Measurements from ENCODE around the gene OGDHL.
"Not testable (repeated sequence)": the region's sequence is repeated elsewhere in the genome, so short reads cannot be mapped to it uniquely, and the experiment has no call there.

OGDHL gene

DNA sequence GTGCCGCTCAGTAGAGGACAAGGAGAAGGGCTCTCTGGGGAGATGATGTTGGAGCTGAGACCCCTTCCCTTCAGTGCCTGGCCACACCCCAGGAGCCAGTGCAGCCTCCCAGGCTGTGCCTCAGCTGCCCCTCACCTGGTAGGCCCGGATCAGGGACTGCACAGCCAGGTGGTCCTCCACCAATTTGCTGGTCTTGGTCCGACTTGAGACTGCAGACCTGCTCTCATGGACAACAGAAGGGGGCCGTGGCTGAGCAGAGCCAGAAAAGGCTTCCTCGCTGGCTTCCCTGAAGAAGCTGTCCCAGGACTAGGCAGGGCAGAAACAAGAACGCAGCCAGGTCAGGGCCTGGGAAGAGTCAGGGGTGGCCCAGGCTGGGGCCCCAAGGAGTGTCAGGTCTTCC lies 5.5 kb downstream of the OGDHL start:
- Histone ChIP-seq H3K4me3 (ENCODE audit: low read length) (no peak overlapping the region), H3K27me3 (ENCODE audit: insufficient read depth, low read length) (peaks cover 7% of the 10 kb centered on the region), H3K36me3 (ENCODE audit: insufficient read depth, low read length) (peaks cover 6% of the 10 kb centered on the region; the same call in 1 of the 2 replicates), H3K27ac (ENCODE audit: low read depth, low read length) (no peak overlapping the region), H3K9ac (ENCODE audit: low read depth, low read length) (no peak overlapping the region), H3K4me1 (ENCODE audit: insufficient read depth, low read length) (no peaks in the 10 kb centered on the region), H3K9me3 (ENCODE audit: insufficient read depth, low read depth, low read length) (no peaks in the 10 kb centered on the region)
- 95% methylated on average over 6 of the region's 6 CpGs for WGBS

- Histone ChIP-seq H3K36me3 (ENCODE audit: insufficient read depth, low read length) (peaks cover 6% of the 10 kb centered on the region; the same call in 1 of the 2 replicates), H3K27ac (ENCODE audit: low read depth, low read length) (no peak overlapping the region), H3K9me3 (ENCODE audit: insufficient read depth, low read depth, low read length) (no peaks in the 10 kb centered on the region), H3K27me3 (ENCODE audit: insufficient read depth, low read length) (peaks cover under 1% of the 10 kb centered on the region; the same call in 1 of the 2 replicates), H3K4me3 (ENCODE audit: low read length) (no peak overlapping the region), H3K9ac (ENCODE audit: low read depth, low read length) (no peak overlapping the region), H3K4me1 (ENCODE audit: insufficient read depth, low read length) (no peaks in the 10 kb centered on the region)
- 94% methylated on average over 3 of the region's 3 CpGs for WGBS
Measured at GRCh38 chr10:49756031-49756430, 6.1 kb downstream of the OGDHL start.

DNA sequence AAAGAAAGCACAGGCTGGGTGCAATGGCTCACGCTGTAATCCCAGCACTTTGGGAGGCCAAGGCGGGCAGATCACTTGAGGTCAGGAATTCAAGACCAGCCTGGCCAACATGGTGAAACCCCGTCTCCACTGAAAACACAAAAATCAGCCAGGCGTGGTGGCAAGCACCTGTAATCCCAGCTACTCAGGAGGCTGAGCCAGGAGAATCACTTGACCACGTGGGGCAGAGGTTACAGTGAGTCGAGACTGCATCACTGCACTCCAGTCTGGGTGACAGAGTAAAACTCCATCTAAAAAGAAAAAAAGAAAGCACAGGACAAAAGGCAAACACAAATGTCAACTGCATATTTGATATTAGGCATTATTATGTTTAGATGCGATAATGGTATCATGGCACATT lies 7.2 kb downstream of the OGDHL start:
- H3K27me3 ChIP-seq (ENCODE audit: insufficient read depth, low read length); H3K36me3 ChIP-seq (ENCODE audit: insufficient read depth, low read length); H3K27ac ChIP-seq (ENCODE audit: low read depth, low read length); H3K9ac ChIP-seq (ENCODE audit: low read depth, low read length); H3K9me3 ChIP-seq (ENCODE audit: insufficient read depth, low read depth, low read length); H3K4me1 ChIP-seq (ENCODE audit: insufficient read depth, low read length); H3K4me3 ChIP-seq (ENCODE audit: low read length): not testable (repeated sequence)
- 90% methylated on average over 7 of the region's 7 CpGs for WGBS

DNA sequence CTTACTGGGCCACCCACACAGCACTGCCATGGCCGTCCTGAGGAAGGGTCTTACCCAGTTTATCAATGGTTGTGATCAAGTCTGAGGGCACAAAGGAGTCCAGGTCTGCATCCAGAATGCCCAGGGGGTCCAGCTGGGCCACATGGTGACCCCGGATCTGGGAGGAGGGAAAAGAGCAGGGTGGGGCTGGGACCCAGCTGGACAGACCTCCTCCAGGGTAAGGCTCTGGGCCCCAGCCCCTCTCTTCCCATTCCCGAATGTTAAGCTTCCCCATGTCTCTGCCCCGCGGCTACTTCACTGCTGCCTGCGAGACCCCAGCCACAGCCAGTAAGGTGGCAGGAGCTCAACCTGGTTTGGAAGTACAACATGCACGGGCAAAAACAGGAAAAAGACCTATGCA lies 9.5 kb downstream of the OGDHL start:
- Histone ChIP-seq H3K4me1 (ENCODE audit: insufficient read depth, low read length) (no peaks in the 10 kb centered on the region), H3K9me3 (ENCODE audit: insufficient read depth, low read depth, low read length) (no peaks in the 10 kb centered on the region), H3K27ac (ENCODE audit: low read depth, low read length) (no peak overlapping the region), H3K4me3 (ENCODE audit: low read length) (no peak overlapping the region), H3K36me3 (ENCODE audit: insufficient read depth, low read length) (peaks cover 6% of the 10 kb centered on the region; the same call in 1 of the 2 replicates), H3K9ac (ENCODE audit: low read depth, low read length) (no peak overlapping the region), H3K27me3 (ENCODE audit: insufficient read depth, low read length) (no peaks in the 10 kb centered on the region)
- 97% methylated on average over 7 of the region's 7 CpGs for WGBS

DNA sequence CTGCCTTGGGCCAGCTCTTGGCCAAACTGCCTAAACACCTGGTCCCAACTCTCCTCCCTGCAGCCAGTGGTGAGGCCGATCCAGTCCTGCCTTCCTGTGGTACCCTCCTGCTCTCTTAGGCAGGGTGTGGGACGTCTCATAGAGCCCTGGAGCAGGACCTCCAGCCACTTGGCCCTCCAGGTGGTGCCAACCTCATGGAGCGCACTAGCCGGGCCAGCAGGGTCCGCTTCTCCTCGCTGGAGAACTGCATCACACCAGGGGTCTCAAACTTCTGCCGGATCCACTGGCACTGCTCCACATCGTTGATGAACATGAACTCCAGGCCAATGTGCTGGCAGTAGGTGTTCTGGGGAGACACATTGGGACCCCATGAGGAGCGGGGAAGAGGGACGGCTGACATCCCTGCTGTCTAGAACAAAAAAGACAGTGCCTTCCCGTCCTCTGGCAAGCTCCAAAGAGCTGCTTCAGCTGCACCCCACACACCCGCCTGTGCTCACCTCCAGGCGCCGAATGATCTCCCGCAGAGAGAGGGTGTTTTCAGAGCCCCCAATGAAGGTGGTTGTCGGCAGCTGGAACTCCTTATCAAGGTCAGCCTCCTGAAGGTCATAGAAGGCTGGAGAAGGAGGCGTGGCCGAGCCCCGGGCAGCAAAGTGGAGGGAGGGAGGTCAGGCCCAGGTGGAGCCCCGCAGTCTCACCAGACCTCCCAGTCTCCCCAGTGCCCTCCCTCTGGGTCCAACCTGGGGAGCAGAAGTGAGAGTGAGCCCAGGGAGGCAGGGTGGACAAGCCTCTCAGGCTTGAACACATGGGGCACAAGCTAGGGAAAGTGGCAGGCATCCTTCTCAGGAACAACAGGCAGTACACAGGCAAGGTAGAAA lies 10.2 kb downstream of the OGDHL start:
- Histone ChIP-seq H3K36me3 (ENCODE audit: insufficient read depth, low read length) (peaks cover 6% of the 10 kb centered on the region; the same call in 1 of the 2 replicates), H3K27me3 (ENCODE audit: insufficient read depth, low read length) (no peaks in the 10 kb centered on the region), H3K9ac (ENCODE audit: low read depth, low read length) (no peak overlapping the region), H3K27ac (ENCODE audit: low read depth, low read length) (no peak overlapping the region), H3K9me3 (ENCODE audit: insufficient read depth, low read depth, low read length) (no peaks in the 10 kb centered on the region), H3K4me1 (ENCODE audit: insufficient read depth, low read length) (no peaks in the 10 kb centered on the region), H3K4me3 (ENCODE audit: low read length) (no peak overlapping the region)
- 93% methylated on average over 19 of the region's 20 CpGs for WGBS

- Histone ChIP-seq H3K27me3 (ENCODE audit: insufficient read depth, low read length) (no peaks in the 10 kb centered on the region), H3K4me3 (ENCODE audit: low read length) (no peak overlapping the region), H3K36me3 (ENCODE audit: insufficient read depth, low read length) (peaks cover 7% of the 10 kb centered on the region; the same call in 1 of the 2 replicates), H3K4me1 (ENCODE audit: insufficient read depth, low read length) (no peaks in the 10 kb centered on the region), H3K9me3 (ENCODE audit: insufficient read depth, low read depth, low read length) (no peaks in the 10 kb centered on the region), H3K27ac (ENCODE audit: low read depth, low read length) (no peak overlapping the region), H3K9ac (ENCODE audit: low read depth, low read length) (no peak overlapping the region)
- 91% methylated on average over 5 of the region's 5 CpGs for WGBS
Measured at GRCh38 chr10:49751216-49751615, 10.9 kb downstream of the OGDHL start.

GRCh38 chr10:49750546-49750945 lies 11.6 kb downstream of the OGDHL start:
- Histone ChIP-seq H3K4me1 (ENCODE audit: insufficient read depth, low read length) (no peaks in the 10 kb centered on the region), H3K27me3 (ENCODE audit: insufficient read depth, low read length) (no peaks in the 10 kb centered on the region), H3K27ac (ENCODE audit: low read depth, low read length) (no peak overlapping the region), H3K4me3 (ENCODE audit: low read length) (no peak overlapping the region), H3K9me3 (ENCODE audit: insufficient read depth, low read depth, low read length) (no peaks in the 10 kb centered on the region), H3K36me3 (ENCODE audit: insufficient read depth, low read length) (peaks cover 13% of the 10 kb centered on the region; the same call in 1 of the 2 replicates), H3K9ac (ENCODE audit: low read depth, low read length) (no peak overlapping the region)
- 94% methylated on average over 9 of the region's 9 CpGs for WGBS

GRCh38 chr10:49749556-49750491 lies 12.3 kb downstream of the OGDHL start:
- Histone ChIP-seq H3K9ac (ENCODE audit: low read depth, low read length) (no peak overlapping the region), H3K27me3 (ENCODE audit: insufficient read depth, low read length) (no peaks in the 10 kb centered on the region), H3K36me3 (ENCODE audit: insufficient read depth, low read length) (peaks cover 13% of the 10 kb centered on the region; the same call in 1 of the 2 replicates), H3K27ac (ENCODE audit: low read depth, low read length) (no peak overlapping the region), H3K4me1 (ENCODE audit: insufficient read depth, low read length) (no peaks in the 10 kb centered on the region), H3K4me3 (ENCODE audit: low read length) (no peak overlapping the region), H3K9me3 (ENCODE audit: insufficient read depth, low read depth, low read length) (no peaks in the 10 kb centered on the region)
- WGBS: 92% methylated on average over 20 of the region's 20 CpGs

GRCh38 chr10:49749144-49749543 lies 13.0 kb downstream of the OGDHL start:
- WGBS: 94% methylated on average over 2 of the region's 2 CpGs
- no peak overlapping the region for H3K4me3 ChIP-seq (ENCODE audit: low read length)
- peaks cover 19% of the 10 kb centered on the region; the same call in 1 of the 2 replicates for H3K36me3 ChIP-seq (ENCODE audit: insufficient read depth, low read length)

DNA sequence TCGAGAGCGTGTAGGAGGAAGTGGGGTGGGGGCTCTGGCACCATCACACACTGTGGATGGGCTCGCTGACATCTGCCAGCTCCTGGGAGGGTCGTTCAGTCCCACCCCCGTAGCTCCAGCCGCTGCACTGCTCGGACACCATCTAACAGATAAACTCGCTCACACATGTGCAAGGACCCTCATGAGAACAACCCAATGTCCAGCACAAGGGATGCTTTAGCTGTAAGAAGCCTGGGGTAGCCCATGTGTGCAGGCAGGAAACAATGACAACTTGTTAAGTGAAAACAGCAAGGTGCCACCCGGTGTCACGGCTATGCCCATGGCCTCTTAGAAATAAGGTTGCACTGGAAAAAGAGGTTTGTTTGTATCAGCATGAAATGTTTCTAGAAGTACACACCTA lies 14.1 kb downstream of the OGDHL start:
- Histone ChIP-seq H3K9ac (ENCODE audit: low read depth, low read length) (no peak overlapping the region), H3K4me1 (ENCODE audit: insufficient read depth, low read length) (no peaks in the 10 kb centered on the region), H3K27ac (ENCODE audit: low read depth, low read length) (no peak overlapping the region), H3K4me3 (ENCODE audit: low read length) (no peak overlapping the region), H3K9me3 (ENCODE audit: insufficient read depth, low read depth, low read length) (no peaks in the 10 kb centered on the region), H3K27me3 (ENCODE audit: insufficient read depth, low read length) (no peaks in the 10 kb centered on the region), H3K36me3 (ENCODE audit: insufficient read depth, low read length) (peaks cover 24% of the 10 kb centered on the region; the same call in 1 of the 2 replicates)
- WGBS: 89% methylated on average over 10 of the region's 10 CpGs

More at GRCh38 chr10:49749144-49749543, 13.0 kb downstream of the OGDHL start:
- Histone ChIP-seq H3K9me3 (ENCODE audit: insufficient read depth, low read depth, low read length) (no peaks in the 10 kb centered on the region), H3K4me1 (ENCODE audit: insufficient read depth, low read length) (no peaks in the 10 kb centered on the region), H3K9ac (ENCODE audit: low read depth, low read length) (no peak overlapping the region), H3K27ac (ENCODE audit: low read depth, low read length) (no peak overlapping the region), H3K27me3 (ENCODE audit: insufficient read depth, low read length) (no peaks in the 10 kb centered on the region)

DNA sequence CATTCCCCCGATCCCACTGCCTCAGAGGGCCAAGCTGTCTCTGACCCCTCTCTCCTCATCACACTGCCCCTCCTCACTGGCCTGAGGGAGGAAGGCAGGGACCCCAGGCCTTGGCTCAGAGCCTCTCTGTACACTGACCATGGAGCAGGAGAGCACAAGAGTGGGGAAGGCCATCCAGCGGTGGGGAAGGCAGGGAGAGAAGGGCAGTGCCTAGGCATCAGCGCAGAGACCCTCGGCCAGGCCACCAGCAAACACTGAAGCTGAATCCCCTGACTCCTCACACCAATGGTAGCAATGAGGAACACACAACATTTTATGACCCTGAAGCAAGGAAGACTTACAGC lies 14.8 kb downstream of the OGDHL start:
- Histone ChIP-seq H3K4me1 (ENCODE audit: insufficient read depth, low read length) (no peaks in the 10 kb centered on the region), H3K9ac (ENCODE audit: low read depth, low read length) (no peak overlapping the region), H3K27me3 (ENCODE audit: insufficient read depth, low read length) (no peaks in the 10 kb centered on the region), H3K27ac (ENCODE audit: low read depth, low read length) (no peak overlapping the region), H3K4me3 (ENCODE audit: low read length) (no peak overlapping the region), H3K36me3 (ENCODE audit: insufficient read depth, low read length) (peaks cover 30% of the 10 kb centered on the region; the same call in 1 of the 2 replicates), H3K9me3 (ENCODE audit: insufficient read depth, low read depth, low read length) (no peaks in the 10 kb centered on the region)
- WGBS: 93% methylated on average over 4 of the region's 4 CpGs
